Stimulated activated CD4-positive, alpha-beta T cell treated with anti-CD3 and anti-CD28 coated beads, Interleukin-2, amount 100 ng/mL, for 4 hours (primary cell): ENCODE measurements around the gene SLC16A9.

Experiments
- DNase-seq: peaks from one replicate; pipeline ENCODE4 v3.0.0-alpha.2; 2020; ENCODE audit warnings: low read depth

The SLC16A9 gene

DNA sequence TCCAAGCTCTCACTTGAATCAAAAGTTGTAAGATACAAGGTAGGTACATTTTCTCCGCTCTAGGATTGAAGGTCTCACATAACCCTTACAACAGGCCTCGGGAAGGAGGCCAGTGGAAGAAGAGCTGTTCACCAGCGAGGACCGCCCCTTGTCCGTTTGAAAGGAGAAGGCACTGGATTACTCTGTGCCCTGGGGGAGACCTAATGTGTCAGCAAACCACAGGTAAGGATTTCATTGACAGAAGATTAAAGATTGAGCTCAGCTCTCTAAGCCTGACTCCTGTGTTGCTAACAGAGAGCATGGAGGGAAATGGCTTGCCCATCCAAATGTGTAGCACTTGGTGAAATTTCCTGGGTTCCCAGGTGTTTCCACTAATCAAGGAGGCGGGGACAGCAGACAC lies 81.2 kb downstream of the SLC16A9 start:
- no peak for DNase-seq

DNA sequence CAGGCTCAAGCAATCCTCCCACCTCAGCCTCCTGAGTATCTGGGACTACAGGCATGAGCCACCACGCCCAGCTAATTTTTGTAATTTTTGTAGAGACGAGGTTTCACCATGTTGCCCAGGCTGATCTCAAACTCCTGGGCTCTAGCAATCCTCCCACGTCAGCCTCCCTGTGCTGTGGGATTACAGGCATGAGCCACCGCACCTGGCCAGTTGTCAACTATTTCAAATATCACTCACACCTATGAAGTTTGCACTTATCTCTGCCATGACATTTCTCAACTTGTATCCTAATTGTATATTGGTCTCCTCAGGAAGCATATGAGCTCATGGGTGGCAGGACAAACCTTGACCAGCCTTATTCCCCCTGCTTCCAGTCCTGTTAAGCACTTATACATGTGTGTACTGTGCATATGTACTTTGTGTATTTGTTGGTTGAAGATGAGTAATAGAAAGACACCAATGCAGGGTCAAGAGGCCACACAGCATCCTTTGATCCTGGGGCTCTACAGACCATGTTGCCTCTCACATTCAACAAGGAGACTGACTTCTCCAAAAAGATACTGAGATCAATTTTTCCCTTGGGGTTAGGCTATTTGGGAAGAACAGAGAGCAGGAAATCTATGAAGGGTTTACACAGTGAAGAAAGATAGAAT lies 82.2 kb downstream of the SLC16A9 start:
- no peak for DNase-seq

DNA sequence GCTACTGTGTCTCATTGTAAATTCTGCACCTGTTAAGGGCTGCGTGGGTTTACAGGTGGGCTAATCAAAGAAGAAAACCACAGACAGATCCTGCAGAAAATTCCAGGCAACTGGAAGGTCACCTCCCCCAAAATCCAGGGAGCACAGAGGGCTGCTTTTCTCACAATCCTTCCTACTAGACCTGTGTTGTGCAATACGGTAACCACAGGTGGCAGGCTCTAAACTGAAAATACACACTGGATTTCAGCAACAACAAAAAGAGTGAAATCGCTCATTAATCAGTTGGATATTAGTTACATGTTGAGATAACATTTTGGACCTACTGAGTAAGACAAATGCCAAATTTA lies 83.2 kb downstream of the SLC16A9 start:
- no peak for DNase-seq

DNA sequence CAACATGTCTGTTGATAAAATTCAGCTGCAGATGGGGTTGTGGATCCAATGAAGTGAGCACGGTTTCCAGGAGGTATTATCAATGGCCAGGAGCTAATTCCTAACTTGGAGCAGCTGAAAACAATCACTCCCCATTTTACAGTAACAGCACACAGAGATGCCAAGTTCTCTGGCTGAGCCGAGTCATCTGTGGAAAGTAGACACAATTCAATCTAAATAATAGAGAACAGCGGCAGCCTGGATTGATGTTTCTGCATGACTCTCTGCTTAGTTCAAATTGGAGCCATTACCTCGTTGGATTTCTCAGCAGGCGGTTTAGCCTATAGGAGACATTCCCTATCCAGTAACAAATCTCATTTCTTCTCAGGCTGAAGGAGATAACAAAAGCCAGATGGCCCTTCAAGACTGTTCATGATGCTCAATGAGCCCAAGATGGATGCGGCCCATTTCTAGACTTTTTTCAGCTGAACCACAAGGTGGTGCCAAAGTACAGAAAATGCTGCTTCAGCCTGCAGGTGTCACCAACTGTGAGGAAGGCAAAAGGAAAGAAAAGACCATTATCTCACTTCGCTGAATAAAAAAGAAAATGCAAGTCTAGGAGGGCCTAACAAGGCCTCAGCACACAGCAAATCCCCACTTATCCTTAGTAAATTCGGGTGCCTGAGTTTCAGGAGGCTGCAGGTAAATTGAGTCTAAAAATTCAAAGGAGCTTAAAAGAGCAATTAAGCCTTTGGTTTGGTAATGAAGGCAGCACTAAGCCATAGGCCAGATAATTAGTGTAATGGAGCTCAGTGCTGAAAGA lies 83.7 kb downstream of the SLC16A9 start:
- peak; percentile 16 for DNase-seq

DNA sequence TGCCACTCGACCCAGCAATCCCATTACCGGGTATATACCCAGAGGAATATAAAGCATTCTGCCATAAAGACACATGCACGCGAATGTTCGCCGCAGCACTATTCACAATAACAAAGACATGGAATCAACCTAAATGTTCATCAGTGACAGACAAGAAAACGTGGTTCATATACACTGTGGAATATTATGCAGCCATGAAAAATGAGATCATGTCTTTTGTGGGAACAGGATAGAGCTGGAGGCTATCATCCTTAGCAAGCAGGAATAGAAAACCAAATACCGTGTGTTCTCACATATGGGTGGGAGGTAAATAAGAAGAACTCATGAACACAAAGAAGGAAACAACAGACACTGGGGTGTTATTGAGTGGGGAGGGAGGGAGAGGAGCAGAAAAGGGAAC lies 84.7 kb downstream of the SLC16A9 start:
- no peak for DNase-seq

- no peak for DNase-seq
Measured at GRCh38 chr10:59624136-59624535, 85.5 kb downstream of the SLC16A9 start.

DNA sequence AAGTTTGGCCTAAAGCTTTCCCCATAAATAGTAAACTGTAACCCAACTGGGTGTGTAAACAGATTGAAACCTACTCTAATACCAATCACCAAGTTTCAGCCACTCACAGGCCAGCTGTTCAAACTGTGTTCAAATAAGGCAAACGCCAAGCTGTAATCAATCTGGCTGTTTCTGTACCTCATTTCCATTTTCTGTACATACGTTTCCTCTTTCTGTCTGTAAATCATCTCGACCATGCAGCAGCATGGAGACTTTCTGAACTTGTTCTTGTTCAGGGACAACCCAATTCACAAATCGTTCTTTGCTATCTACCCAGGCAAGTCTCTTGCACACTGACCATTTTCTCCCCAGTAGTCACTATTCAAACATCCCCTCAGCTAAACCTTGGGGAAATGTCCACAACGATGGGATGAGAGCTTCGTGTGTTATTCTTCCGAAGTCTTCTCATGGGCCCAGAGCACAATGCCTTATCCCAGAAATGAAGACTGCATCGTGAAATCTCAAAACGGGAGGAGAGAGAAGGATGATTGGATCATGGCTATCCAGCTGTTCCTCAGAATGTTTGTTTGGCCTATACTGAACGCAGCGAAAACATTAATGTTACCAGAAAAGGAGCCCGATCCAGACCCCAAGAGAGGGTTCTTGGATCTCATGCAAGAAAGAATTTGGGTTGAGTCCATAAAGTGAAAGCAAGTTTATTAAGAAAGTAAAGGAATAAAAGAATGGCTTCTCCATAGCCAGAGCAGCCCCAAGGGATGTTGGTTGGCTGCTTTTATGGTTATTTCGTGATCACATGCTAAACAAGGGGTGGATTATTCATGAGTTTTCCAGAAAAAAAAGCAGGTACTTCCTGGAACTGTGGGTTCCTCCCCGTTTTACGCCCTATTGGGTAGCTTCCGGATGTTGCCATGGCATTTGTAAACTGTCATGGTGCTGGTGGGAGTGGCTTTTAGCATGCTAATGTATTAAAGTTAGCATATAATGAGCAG lies 86.2 kb downstream of the SLC16A9 start:
- no peak for DNase-seq

DNA sequence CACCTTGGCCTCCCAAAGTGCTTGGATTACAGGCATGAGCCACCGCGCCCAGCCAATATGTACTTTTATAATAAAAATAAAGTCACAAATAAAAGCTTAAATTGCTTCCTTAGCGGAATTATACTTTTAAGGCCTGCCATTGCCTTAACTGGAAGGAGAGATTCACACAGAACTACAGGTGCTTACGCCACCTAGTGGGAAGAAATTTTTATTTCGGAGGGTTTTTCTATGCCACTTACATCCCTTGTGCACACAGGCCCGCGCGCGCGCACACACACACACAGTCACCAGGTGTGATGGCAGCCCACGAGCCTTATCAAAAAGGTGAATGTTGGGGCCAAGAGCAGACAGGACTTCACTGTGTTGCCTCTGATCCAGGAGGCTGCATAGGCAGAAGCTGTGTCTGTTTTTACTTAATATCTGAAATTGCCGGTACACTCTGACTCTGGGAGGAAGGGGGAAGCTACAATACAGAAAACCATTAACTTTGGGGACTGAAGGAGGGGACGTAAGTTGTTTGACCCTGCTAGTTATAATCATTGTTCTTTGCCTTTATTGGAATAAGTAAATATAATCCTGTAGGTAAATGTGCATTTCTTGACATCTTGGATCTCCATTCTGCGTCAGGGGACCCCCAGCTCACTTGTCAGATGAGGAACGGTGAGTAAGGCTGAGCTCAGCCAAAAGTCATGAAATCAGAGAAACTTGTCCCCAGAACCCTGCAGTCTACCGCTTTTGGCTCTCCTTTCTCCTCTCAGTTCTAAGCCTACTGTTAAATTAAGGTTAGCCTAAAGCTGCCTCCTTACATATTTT lies 87.1 kb downstream of the SLC16A9 start:
- DNase-seq = peak; percentile 2

DNA sequence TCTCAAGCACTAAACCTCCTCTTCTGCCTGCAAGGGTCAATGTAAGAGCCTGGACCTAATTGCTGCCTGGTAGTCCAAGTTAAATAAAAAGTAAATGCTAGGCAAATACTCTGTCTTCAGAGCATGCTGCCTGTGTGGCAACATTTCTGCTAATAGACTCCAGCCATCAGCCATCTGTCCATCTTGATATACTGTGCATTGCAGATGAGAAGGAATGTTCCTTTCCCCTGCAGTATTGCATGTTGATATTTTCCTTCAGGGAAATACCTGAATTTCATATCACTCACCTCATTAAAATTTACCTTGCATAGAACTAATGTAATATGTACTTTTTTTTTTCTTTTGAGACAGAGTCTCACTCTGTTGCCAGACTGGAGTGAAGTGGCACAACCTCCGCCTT lies 87.9 kb downstream of the SLC16A9 start:
- DNase-seq = no peak

- no peak for DNase-seq
Measured at GRCh38 chr10:59618666-59619065, 91.0 kb downstream of the SLC16A9 start.

GRCh38 chr10:59617996-59618395 lies 91.7 kb downstream of the SLC16A9 start:
- no peak for DNase-seq

GRCh38 chr10:59611048-59611447 lies 98.6 kb downstream of the SLC16A9 start:
- DNase-seq = no peak

GRCh38 chr10:59607970-59608369 lies 101.7 kb downstream of the SLC16A9 start:
- no peak for DNase-seq

GRCh38 chr10:59606551-59606961 lies 103.1 kb downstream of the SLC16A9 start:
- DNase-seq = no peak

DNA sequence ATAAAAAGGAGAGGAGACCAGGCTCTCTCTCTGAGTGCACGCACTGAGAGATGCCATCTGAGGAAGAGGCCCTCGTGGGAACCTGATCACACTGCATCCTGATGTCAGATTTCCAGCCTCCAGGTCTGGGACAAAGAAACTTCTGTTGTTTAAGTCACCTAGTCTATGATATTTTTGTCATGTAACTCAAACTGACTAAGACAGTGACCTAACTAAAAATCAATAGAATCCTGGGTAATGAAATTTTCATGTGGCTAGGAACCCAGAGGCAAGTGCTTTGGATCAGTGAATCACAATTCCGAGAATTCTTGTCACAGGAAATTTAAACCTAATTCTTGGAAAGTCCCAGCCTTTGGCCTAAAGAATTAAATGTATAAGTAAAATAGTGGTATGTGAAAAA lies 107.7 kb downstream of the SLC16A9 start:
- no peak for DNase-seq
